Ovary (tissue), 3 donors: Measurements from ENCODE around the gene TRIML2.

Source experiments
- EP300 ChIP-seq: sonication (generic); formaldehyde crosslinking; IDR thresholded peaks from one replicate; pipeline ENCODE4 v1.6.1; 2017; ENCODE audit warnings: antibody characterized with exemption
- POLR2A ChIP-seq: fragments of 450-650 bp; IDR thresholded peaks from one replicate; pipeline ENCODE4 v1.6.1; 2017; ENCODE audit warnings: antibody characterized with exemption, mild to moderate bottlenecking, moderate library complexity
- TF ChIP-seq, protein P1 (sequence below), 3 donors: fragments of 450-650 bp in 2 of 3; fragments of 200-600 bp in 1 of 3; IDR thresholded peaks; one replicate each; pipeline versions ENCODE4 v1.5.1 to v1.8.0; 2016 to 2022; ENCODE audit warnings: antibody characterized with exemption in 3 of 3, mild to moderate bottlenecking in 1 of 3
- donor health status: DM: no; HTN: no; CAD: no.

DNA sequence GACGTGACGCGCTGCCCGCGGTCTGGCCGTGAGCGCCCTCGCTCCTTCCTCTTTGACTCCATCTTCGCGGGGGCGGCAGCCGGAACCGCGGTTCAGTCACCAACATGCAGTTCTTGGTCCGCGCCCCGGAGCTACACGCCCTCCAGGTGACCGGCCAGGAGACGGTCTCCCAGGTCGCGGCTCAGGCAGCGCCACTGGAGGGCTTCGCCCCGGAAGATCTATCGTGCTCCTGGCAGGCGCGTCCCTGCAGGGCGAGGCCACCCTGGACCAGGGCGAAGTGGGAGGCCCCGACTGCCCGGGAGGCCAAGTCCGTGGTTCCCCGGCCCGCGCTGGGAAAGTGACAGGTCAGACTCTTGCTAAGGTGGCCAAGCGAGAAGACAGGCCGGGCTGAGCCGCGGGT lies 2.9 kb downstream of the TRIML2 start:
- TF ChIP-seq, protein P1, sequence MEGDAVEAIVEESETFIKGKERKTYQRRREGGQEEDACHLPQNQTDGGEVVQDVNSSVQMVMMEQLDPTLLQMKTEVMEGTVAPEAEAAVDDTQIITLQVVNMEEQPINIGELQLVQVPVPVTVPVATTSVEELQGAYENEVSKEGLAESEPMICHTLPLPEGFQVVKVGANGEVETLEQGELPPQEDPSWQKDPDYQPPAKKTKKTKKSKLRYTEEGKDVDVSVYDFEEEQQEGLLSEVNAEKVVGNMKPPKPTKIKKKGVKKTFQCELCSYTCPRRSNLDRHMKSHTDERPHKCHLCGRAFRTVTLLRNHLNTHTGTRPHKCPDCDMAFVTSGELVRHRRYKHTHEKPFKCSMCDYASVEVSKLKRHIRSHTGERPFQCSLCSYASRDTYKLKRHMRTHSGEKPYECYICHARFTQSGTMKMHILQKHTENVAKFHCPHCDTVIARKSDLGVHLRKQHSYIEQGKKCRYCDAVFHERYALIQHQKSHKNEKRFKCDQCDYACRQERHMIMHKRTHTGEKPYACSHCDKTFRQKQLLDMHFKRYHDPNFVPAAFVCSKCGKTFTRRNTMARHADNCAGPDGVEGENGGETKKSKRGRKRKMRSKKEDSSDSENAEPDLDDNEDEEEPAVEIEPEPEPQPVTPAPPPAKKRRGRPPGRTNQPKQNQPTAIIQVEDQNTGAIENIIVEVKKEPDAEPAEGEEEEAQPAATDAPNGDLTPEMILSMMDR (IDR thresholded peaks at IDR 0.05) = no peak
- TF ChIP-seq POLR2A (no peak), EP300 (no peak)
